GM12878 (cell line): ENCODE data around the gene PAQR9. TPM values are rescaled to one million over a fixed set of nuclear protein-coding genes. Genes with fewer than 3 reads are reported as not detected.

ENCODE experiments used
- ATAC-seq: fragments of 200-7000 bp; cut with Tn5 transposase; 3 replicates; pipeline ENCODE4 v1.9.1; 2020; ENCODE audit warnings: mild to moderate bottlenecking, moderate library complexity
- BruUV-seq: library from RNA; stranded (reverse); fragments of 400-500 nt; replicated peaks from 2 replicates; lab custom pipeline; 2021; lab: Mats Ljungman, UMichigan
- CTCF ChIA-PET: fragments of 300-600 bp; sonication (Branson Sonifier 250); formaldehyde crosslinking; extraction: SDS; loops from one replicate; lab custom pipeline; 2021; ENCODE audit warnings: inconsistent platforms; lab: Yijun Ruan, JAX
- POLR2A ChIA-PET: fragments of 350-600 bp; formaldehyde crosslinking; extraction: SDS; loops from one replicate; lab custom pipeline; 2021; ENCODE audit warnings: inconsistent platforms; lab: Charles Lee
- RAD21 ChIA-PET: fragments of 300-600 bp; sonication (Branson Sonifier 250); formaldehyde crosslinking; loops from one replicate; lab custom pipeline; 2023; ENCODE audit warnings: antibody characterized with exemption; ENCODE audit not compliant: unreplicated experiment; lab: Charles Lee
- SMC1A ChIA-PET: fragments of 300-600 bp; sonication (Branson Sonifier 250); formaldehyde crosslinking; loops from one replicate; lab custom pipeline; 2023; ENCODE audit not compliant: unreplicated experiment, uncharacterized antibody; lab: Charles Lee
- DNase-seq: peaks from one replicate; pipeline ENCODE4 v3.0.0-alpha.2; 2011; ENCODE audit warnings: low read depth, low spot score
- FAIRE-seq: peaks from 3 replicates; lab custom pipeline; 2011; peaks lifted over from hg19 to GRCh38; lab: Jason Lieb, UNC
- H2AFZ ChIP-seq: 2 replicates; pipeline ENCODE4 v1.6.0; 2011; ENCODE audit warnings: low read depth, low read length, control low read depth; ENCODE audit not compliant: control insufficient read depth
- H3K27ac ChIP-seq: 2 replicates; pipeline ENCODE4 v1.5.1; 2011; ENCODE audit warnings: control low read depth; ENCODE audit not compliant: control insufficient read depth, insufficient read depth
- H3K27me3 ChIP-seq, 2 experiments: replicated peaks in 1 of 2; 2 replicates each; pipeline versions ENCODE4 v1.6.0 to v1.6.1; 2011; ENCODE audit warnings: low read length in 1 of 2; ENCODE audit not compliant: control insufficient read depth in 2 of 2, insufficient read depth in 2 of 2
- H3K36me3 ChIP-seq, 2 experiments: 2 replicates each; pipeline ENCODE4 v1.5.1; 2011; ENCODE audit warnings: low read length in 1 of 2; ENCODE audit not compliant: control insufficient read depth in 2 of 2, insufficient read depth in 2 of 2
- H3K4me1 ChIP-seq: 2 replicates; pipeline ENCODE4 v1.6.1; 2011; ENCODE audit warnings: mild to moderate bottlenecking, low read length, moderate library complexity, mixed read lengths; ENCODE audit not compliant: control insufficient read depth, insufficient read depth
- H3K4me2 ChIP-seq: 2 replicates; pipeline ENCODE4 v1.6.0; 2011; ENCODE audit warnings: control low read depth; ENCODE audit not compliant: control insufficient read depth, insufficient read depth
- H3K4me3 ChIP-seq: fragments of 200-600 bp; sonication (generic); 2 replicates; pipeline ENCODE4 v1.5.1; 2016
- H3K79me2 ChIP-seq: 2 replicates; pipeline ENCODE4 v1.6.0; 2011; ENCODE audit warnings: low read length; ENCODE audit not compliant: control insufficient read depth, insufficient read depth
- H3K9ac ChIP-seq: 2 replicates; pipeline ENCODE4 v1.8.0; 2011; ENCODE audit warnings: low read length, control low read depth, mixed read lengths; ENCODE audit not compliant: control insufficient read depth, insufficient read depth
- H3K9me3 ChIP-seq: replicated peaks from 3 replicates; pipeline ENCODE4 v1.5.1; 2011; ENCODE audit warnings: mild to moderate bottlenecking, low read length; ENCODE audit not compliant: control insufficient read depth, insufficient read depth
- H4K20me1 ChIP-seq: 2 replicates; pipeline ENCODE4 v1.6.0; 2011; ENCODE audit not compliant: control insufficient read depth, insufficient read depth
- BMI1 ChIP-seq: fragments of 450-650 bp; IDR thresholded peaks from 2 replicates; pipeline ENCODE4 v1.6.1; 2016; ENCODE audit warnings: mild to moderate bottlenecking, moderate library complexity, borderline replicate concordance
- CREM ChIP-seq: IDR thresholded peaks from 2 replicates; pipeline ENCODE4 v1.6.1; 2014; ENCODE audit warnings: antibody characterized with exemption, low read depth
- HDAC2 ChIP-seq: fragments of 200-600 bp; sonication (generic); IDR thresholded peaks from 2 replicates; pipeline ENCODE4 v1.6.1; 2017
- IRF5 ChIP-seq: fragments of 450-650 bp; IDR thresholded peaks from 2 replicates; pipeline ENCODE4 v1.6.1; 2017; ENCODE audit warnings: borderline replicate concordance
- MXI1 ChIP-seq: fragments of 150-350 bp; IDR thresholded peaks from 2 replicates; pipeline ENCODE4 v1.6.1; 2011; ENCODE audit warnings: low read depth, mild to moderate bottlenecking, inconsistent platforms, low read length, improper control_type of control experiment
- NBN ChIP-seq: fragments of 450-650 bp; IDR thresholded peaks from 2 replicates; pipeline ENCODE4 v1.6.1; 2016
- NFXL1 ChIP-seq: fragments of 450-650 bp; IDR thresholded peaks from 2 replicates; pipeline ENCODE4 v1.6.1; 2017; ENCODE audit warnings: antibody characterized with exemption, mild to moderate bottlenecking, borderline replicate concordance
- NRF1 ChIP-seq: conservative IDR thresholded peaks from 2 replicates; pipeline ENCODE4 v1.6.1; 2011; ENCODE audit warnings: mild to moderate bottlenecking, low read depth, low read length, improper control_type of control experiment
- RUNX3 ChIP-seq: IDR thresholded peaks from 2 replicates; pipeline ENCODE4 v1.6.1; 2012; ENCODE audit warnings: low read length, inconsistent platforms
- YY1 ChIP-seq: IDR thresholded peaks from 2 replicates; pipeline ENCODE4 v1.6.1; 2011; ENCODE audit warnings: low read depth, mild to moderate bottlenecking, low read length
- ZBED1 ChIP-seq: IDR thresholded peaks from 2 replicates; pipeline ENCODE4 v1.6.1; 2016; ENCODE audit warnings: borderline replicate concordance
- ZBTB33 ChIP-seq: fragments of 450-650 bp; IDR thresholded peaks from 2 replicates; pipeline ENCODE4 v1.6.1; 2017; ENCODE audit warnings: mild to moderate bottlenecking
- ZNF207 ChIP-seq: fragments of 450-650 bp; IDR thresholded peaks from 2 replicates; pipeline ENCODE4 v1.6.1; 2014; ENCODE audit warnings: antibody characterized with exemption, mild to moderate bottlenecking, borderline replicate concordance
- ZNF274 ChIP-seq: IDR thresholded peaks from one replicate; pipeline ENCODE4 v1.8.0; 2011; ENCODE audit not compliant: insufficient read length, insufficient read depth
- ZNF592 ChIP-seq: fragments of 450-650 bp; IDR thresholded peaks from 2 replicates; pipeline ENCODE4 v1.6.1; 2017; ENCODE audit warnings: mild to moderate bottlenecking, moderate library complexity
- WGBS: methylation state at CpG from one replicate; pipeline ENCODE4 v1.1.6; 2016; ENCODE audit warnings: low lambda C conversion rate; ENCODE audit not compliant: insufficient replicate concordance, insufficient coverage; ENCODE audit errors: missing lambda C conversion rate; 5-methylcytosine and 5-hydroxymethylcytosine counted together
- in situ Hi-C: fragments of 300-500 bp; cut with MboI; formaldehyde crosslinking; loops from 9 replicates; pipeline ENCODE4 v1.14.3; 2018; ENCODE audit warnings: mixed read lengths
- intact Hi-C: fragments of 100-400 bp; cut with micrococcal nuclease; formaldehyde crosslinking; loops from one replicate; pipeline ENCODE4 v1.14.2; 2022; ENCODE audit not compliant: unreplicated experiment
- polyA plus RNA-seq, 11 experiments: library from polyadenylated mRNA; depleted of rRNA in 4 of 11; unstranded in 6 of 11; stranded (reverse) in 5 of 11; fragments of >200 nt; fragmentation: Nextera tagmentation in 4 of 11; fragmentation: Illumina TruSeq in 1 of 11; extraction: Ambion mirVana in 4 of 11; extraction: Trizol in 1 of 11; gene quantifications; 1 replicate in 1 of 11; 2 replicates in 10 of 11; pipeline versions ENCODE4 v1.2.1 to v1.2.3, GENCODE V29; 2011 to 2016; ENCODE audit warnings: inconsistent platforms in 2 of 11, missing spikeins in 2 of 11, low read depth in 1 of 11
- total RNA-seq, 4 experiments: library from RNA; depleted of rRNA in 3 of 4; stranded (reverse); fragments of >200 nt in 3 of 4; fragmentation: Illumina TruSeq in 1 of 4; extraction: Trizol in 1 of 4; gene quantifications; 2 replicates each; pipeline versions ENCODE4 v1.2.1 to v1.2.3, GENCODE V29; 2013 to 2021

The PAQR9 gene
- total and polyA plus RNA-seq, 10 of the 15 experiments (the other 5 are each of a cell fraction or from before 2014, with no cell fraction given) = not detected

- WGBS = 66% methylated on average over 6 of the region's 6 CpGs
- H2AFZ ChIP-seq = no peak overlapping the region
- DNase-seq (no peak), ATAC-seq (no peak), FAIRE-seq (no peak)
- no peaks in the 10 kb centered on the region for H3K36me3 ChIP-seq
- H3K4me1 ChIP-seq = no peaks in the 10 kb centered on the region
- no peaks in the 10 kb centered on the region for H4K20me1 ChIP-seq
- H3K27ac ChIP-seq = no peak overlapping the region
- no peaks in the 10 kb centered on the region for H3K79me2 ChIP-seq
- TF ChIP-seq NFXL1 (no peak), RUNX3 (no peak), HDAC2 (no peak), BMI1 (no peak), YY1 (no peak), ZNF207 (no peak), NRF1 (no peak), CREM (no peak), NBN (no peak), ZBED1 (no peak), IRF5 (no peak), ZNF592 (no peak), ZBTB33 (no peak), MXI1 (no peak), ZNF274 (no peak)
- intact Hi-C loops = no loop called here
- H3K4me3 ChIP-seq = no peak overlapping the region
- POLR2A ChIA-PET = no interaction called here
- no peaks in the 10 kb centered on the region; a peak in 1 of 4 replicates for H3K27me3 ChIP-seq
- no peak overlapping the region for H3K9ac ChIP-seq
- CTCF ChIA-PET = no interaction called here
- RAD21 ChIA-PET = no interaction called here
- in situ Hi-C loops = no loop called here
- BruUV-seq = no TSS peak
- SMC1A ChIA-PET = interaction anchor here (1.2 kb wide), 1 partner anchor 10 kb away, joined by 5 read pairs; no protein-coding TSS in a partner anchor
- H3K9me3 ChIP-seq = no peaks in the 10 kb centered on the region; the same call in 2 of the 3 replicates
- H3K4me2 ChIP-seq = no peak overlapping the region
Observed at GRCh38 chr3:142912402-142913172, 50.9 kb downstream of the PAQR9 start.
